NT2/D1 (cell line): ENCODE measurements around the gene ARPC4.

Experiments
- DNase-seq: peaks from one replicate; pipeline ENCODE4 v3.0.0-alpha.2; 2011; ENCODE audit warnings: low read depth, low spot score
- H3K27me3 ChIP-seq: 2 replicates; pipeline ENCODE4 v1.6.0; 2011; ENCODE audit warnings: mild to moderate bottlenecking; ENCODE audit not compliant: insufficient read length, insufficient read depth
- H3K36me3 ChIP-seq: 2 replicates; pipeline ENCODE4 v1.6.1; 2011; ENCODE audit warnings: mild to moderate bottlenecking, low read length, mixed read lengths; ENCODE audit not compliant: insufficient read depth, insufficient read length
- H3K4me1 ChIP-seq: 2 replicates; pipeline ENCODE4 v1.5.1; 2011; ENCODE audit not compliant: insufficient read depth, insufficient read length
- H3K4me3 ChIP-seq: 2 replicates; pipeline ENCODE4 v1.5.1; 2011; ENCODE audit warnings: low read depth; ENCODE audit not compliant: insufficient read length
- H3K9ac ChIP-seq: 2 replicates; pipeline ENCODE4 v1.6.0; 2011; ENCODE audit warnings: low read depth; ENCODE audit not compliant: insufficient read length
- H3K9me3 ChIP-seq: 2 replicates; pipeline ENCODE4 v1.5.1; 2011; ENCODE audit warnings: mild to moderate bottlenecking, low read length; ENCODE audit not compliant: insufficient read depth
- SUZ12 ChIP-seq: IDR thresholded peaks from 2 replicates; pipeline ENCODE4 v1.6.1; 2011; ENCODE audit not compliant: insufficient read length, insufficient read depth; ENCODE audit errors: extremely low read depth
- YY1 ChIP-seq: IDR thresholded peaks from 2 replicates; pipeline ENCODE4 v1.6.1; 2011; ENCODE audit not compliant: insufficient read length, insufficient read depth
- ZNF274 ChIP-seq: IDR thresholded peaks from 2 replicates; pipeline ENCODE4 v1.6.1; 2011; ENCODE audit warnings: mild to moderate bottlenecking, low read depth, low read length

Gene ARPC4

DNA sequence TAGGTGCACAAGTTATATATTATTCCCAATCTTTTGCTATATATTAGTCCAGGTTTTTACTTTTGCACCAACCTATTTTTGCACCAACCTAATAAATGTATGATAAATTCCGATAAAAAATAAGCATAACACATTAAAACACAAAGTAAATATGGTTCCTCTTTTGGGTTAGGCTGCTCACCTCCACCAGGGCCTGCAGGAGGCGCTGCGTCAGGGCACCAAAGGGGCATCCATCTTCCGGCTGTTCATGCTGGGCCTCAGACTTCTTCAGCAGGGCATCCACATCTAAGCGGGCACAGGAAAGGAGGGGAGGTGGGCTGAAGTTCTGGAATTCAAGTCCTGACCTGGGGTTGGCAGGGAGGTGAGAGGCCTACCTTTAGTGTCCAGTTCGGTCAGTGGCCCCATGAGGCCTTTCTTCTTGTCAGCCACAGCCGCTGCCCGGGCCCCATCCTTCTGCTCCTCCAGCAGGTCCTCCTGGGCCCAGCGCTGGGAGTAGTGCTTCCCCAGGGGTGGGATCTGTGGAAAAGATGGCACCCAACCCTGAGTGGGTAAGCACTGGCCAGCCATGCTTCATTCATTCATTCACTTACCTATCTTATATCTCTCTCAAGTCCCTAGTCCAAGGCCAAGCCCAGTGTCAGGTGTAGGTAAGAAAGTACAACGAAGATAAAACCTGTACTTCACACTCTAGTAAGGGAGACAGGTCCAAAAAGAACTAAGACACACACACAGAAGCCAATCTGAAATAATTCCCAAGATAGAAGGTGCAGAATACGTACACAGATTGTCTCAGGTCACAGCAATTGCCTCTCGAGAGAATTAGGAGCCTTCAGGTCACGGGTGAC lies 5.8 kb upstream of the ARPC4 start:
- H3K9me3 ChIP-seq, result no peaks in the 10 kb centered on the region

DNA sequence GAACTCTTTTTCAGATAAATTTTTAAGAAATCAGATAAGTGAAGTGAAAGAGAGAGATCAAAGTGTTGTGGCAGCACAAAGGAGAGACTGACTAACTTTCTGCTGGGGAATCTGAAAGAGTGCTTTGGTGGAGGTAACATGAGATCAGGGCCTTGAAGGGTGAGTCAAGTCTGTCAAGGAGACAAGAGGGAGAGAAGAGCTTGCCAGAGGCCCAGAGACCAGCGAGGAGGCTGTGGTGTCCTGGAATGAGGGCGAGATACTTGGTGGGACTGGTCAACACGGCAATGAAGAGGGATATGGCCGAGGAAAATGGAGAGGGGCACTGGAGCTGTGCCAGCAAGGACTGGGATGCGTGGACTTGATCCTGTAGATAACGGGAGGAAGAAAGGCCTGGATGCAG lies 5.2 kb upstream of the ARPC4 start:
- Histone ChIP-seq H3K9me3 (no peaks in the 10 kb centered on the region), H3K4me3 (no peak overlapping the region), H3K36me3 (peaks cover 72% of the 10 kb centered on the region), H3K9ac (no peak overlapping the region), H3K4me1 (peaks cover 4% of the 10 kb centered on the region), H3K27me3 (no peaks in the 10 kb centered on the region)
- no peak for DNase-seq
- TF ChIP-seq ZNF274 (no peak), SUZ12 (no peak), YY1 (no peak)

More for the DNA sequence above, 5.8 kb upstream of the ARPC4 start:
- Histone ChIP-seq H3K36me3 (peaks cover 78% of the 10 kb centered on the region), H3K9ac (no peak overlapping the region), H3K27me3 (no peaks in the 10 kb centered on the region), H3K4me1 (peaks cover 4% of the 10 kb centered on the region), H3K4me3 (no peak overlapping the region)
- TF ChIP-seq ZNF274, result no peak
- TF ChIP-seq YY1, result no peak
- TF ChIP-seq SUZ12, result no peak
- no peak for DNase-seq

DNA sequence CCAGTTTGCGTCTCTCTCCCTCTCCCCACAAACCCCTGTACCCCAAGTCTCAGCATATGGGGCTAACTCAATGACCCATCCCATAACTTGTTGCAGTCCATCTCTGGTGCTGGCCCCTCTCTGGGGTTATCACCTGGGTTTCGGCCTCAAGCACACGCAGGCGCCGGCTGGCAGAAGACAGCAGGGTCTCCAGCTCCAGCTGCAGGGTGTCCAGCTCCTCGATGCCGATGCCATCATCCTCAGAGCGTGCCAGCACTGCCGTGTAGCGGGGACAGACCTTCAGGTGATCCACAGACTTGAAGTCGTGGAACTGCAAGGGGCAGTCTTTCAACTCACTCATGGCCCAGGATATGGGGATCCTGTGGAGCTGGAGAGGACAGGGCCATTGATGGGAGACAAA lies 1.8 kb upstream of the ARPC4 start:
- Histone ChIP-seq H3K27me3 (no peaks in the 10 kb centered on the region), H3K4me1 (no peaks in the 10 kb centered on the region), H3K36me3 (peaks cover 59% of the 10 kb centered on the region), H3K9ac (peak overlapping the region; percentile 87), H3K9me3 (no peaks in the 10 kb centered on the region), H3K4me3 (no peak overlapping the region)
- TF ChIP-seq YY1 (no peak), SUZ12 (no peak), ZNF274 (no peak)
- no peak for DNase-seq

DNA sequence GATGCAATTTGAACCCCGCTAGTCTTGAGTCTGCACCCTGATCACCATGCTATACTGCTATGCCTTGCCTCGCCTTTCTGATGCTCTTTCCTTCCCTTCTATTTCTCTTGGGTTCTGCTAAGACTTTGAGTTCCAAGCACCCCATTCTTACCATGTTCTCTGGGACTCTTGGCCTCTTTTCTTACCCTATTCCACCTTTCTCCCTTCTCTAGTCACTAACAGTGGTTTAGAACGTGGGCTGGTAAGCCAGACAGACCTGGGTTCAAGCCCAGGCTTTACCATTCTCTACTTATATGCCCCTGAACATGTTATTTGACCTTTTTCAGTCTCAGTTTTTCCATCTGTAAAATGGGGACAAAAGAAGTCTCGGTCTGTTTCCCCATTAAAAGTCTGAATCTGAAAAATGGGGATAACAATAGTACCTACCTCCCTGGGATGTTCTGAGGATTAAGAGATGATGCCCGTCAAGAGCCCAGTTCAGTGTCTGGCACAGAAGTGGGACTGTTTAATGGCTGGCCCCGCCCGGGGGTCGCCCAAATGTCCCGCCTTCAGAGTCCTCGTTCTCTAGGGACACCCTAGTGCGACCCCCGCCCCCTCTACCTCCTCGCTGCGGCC lies 985 bp upstream of the ARPC4 start:
- Histone ChIP-seq H3K36me3 (peaks cover 58% of the 10 kb centered on the region), H3K4me3 (peak overlapping the region; percentile 93)
- TF ChIP-seq ZNF274 (no peak), YY1 (no peak), SUZ12 (no peak)

DNA sequence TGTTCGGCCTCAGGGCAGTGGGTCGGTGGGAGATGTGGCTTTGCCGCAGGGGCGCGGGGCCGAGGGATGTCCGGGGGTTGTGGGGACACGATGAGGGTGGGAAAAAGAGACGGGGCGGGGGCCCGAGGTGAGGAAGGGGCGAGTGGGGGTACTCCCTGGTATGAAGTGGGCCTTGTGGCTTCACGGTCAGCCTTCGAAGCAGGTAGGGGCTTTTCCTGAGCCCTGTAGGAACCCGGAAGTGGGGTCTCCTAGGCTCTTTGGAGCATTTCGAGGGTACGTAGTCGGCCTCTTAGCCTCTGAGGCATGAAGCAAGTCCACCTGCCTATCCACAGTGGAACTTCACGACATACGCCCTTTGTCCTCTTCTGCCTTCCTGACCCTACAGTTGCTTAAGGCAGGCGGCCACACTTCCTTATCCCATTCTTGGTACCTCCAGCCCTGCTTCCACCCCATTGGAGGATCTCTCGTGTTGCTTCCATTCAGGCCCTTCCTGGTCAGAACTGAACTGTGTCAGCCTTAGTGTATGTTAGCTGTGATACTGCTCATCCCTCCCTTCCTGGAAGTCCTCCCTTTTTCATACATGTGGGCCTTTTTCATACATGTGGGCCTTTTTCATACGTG lies 389 bp downstream of the ARPC4 start:
- no peak for DNase-seq
- H3K4me1 ChIP-seq, result no peaks in the 10 kb centered on the region
- H3K36me3 ChIP-seq, result peaks cover 61% of the 10 kb centered on the region
- TF ChIP-seq SUZ12 (no peak), YY1 (no peak), ZNF274 (no peak)
- H3K9ac ChIP-seq, result peak overlapping the region; percentile 87
- no peaks in the 10 kb centered on the region for H3K9me3 ChIP-seq
- H3K4me3 ChIP-seq, result peak overlapping the region; percentile 93
- no peaks in the 10 kb centered on the region for H3K27me3 ChIP-seq

More for the DNA sequence above, 985 bp upstream of the ARPC4 start:
- H3K27me3 ChIP-seq, result no peaks in the 10 kb centered on the region
- H3K9ac ChIP-seq, result peak overlapping the region; percentile 87
- H3K9me3 ChIP-seq, result no peaks in the 10 kb centered on the region
- H3K4me1 ChIP-seq, result no peaks in the 10 kb centered on the region
- no peak for DNase-seq

DNA sequence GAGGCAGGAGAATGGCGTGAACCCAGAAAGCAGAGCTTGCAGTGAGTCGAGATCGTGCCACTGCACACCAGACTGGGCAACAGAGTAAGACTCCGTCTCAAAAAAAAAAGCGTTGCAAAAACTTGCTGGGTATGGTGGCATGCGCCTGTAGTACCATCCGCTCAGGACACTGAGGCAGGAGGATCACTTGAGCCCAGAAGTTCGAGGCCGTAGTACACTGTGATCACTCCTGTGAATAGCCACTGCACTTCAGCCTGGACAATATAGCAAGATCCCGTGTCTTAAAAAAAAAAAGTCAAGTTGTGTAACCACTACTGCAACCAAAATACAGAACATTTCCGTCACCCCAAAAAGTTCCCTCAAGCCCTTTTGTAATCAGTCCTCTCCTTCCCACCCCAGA lies 1.5 kb downstream of the ARPC4 start:
- H3K9ac ChIP-seq, result no peak overlapping the region
- no peak for TF ChIP-seq ZNF274
- no peak for TF ChIP-seq SUZ12
- no peak for TF ChIP-seq YY1
- peaks cover 66% of the 10 kb centered on the region for H3K36me3 ChIP-seq
- H3K4me3 ChIP-seq, result no peak overlapping the region
- H3K27me3 ChIP-seq, result no peaks in the 10 kb centered on the region
- no peaks in the 10 kb centered on the region for H3K9me3 ChIP-seq
- DNase-seq, result no peak
- H3K4me1 ChIP-seq, result no peaks in the 10 kb centered on the region

DNA sequence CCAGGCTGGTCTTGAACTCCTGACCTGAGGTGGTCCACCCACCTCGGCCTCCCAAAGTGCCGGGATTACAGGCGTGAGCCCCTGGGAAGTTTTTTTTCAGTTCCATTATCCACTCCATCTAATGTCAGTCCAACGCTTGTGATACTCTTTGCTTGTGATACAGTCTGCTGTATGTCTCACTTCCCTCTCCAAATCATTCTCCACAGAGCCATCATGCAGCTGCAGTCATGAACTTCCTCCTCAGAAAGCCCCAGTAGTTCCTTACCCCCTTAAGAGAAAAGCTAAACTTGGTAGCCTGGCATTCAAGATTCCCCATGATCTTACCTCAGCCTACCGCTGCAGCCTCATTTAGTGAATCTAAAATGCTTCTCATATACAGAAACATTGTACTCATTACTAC lies 2.3 kb downstream of the ARPC4 start:
- no peaks in the 10 kb centered on the region for H3K4me1 ChIP-seq
- TF ChIP-seq ZNF274, result no peak
- TF ChIP-seq SUZ12, result no peak
- H3K36me3 ChIP-seq, result peaks cover 66% of the 10 kb centered on the region
- no peak overlapping the region for H3K9ac ChIP-seq
- H3K4me3 ChIP-seq, result no peak overlapping the region
- DNase-seq, result no peak
- no peaks in the 10 kb centered on the region for H3K27me3 ChIP-seq
- no peaks in the 10 kb centered on the region for H3K9me3 ChIP-seq
